ENCODE measurements around the gene DPH3. TPM values are rescaled to one million over a fixed set of nuclear protein-coding genes. Genes with fewer than 3 reads are reported as not detected.

DPH3 gene
- polyA plus RNA-seq, 1 of the 3 experiments (the other 2 are of a cell fraction) = 8.5 TPM

GRCh38 chr3:16308727-16309126, 44.0 kb upstream of the DPH3 start:
- H3K9me3 ChIP-seq = no peaks in the 10 kb centered on the region
- DNase-seq = no peak
- no peaks in the 10 kb centered on the region for H3K27me3 ChIP-seq (ENCODE audit: insufficient read depth)
- no peak overlapping the region for H3K4me3 ChIP-seq (ENCODE audit: low read depth in 2 of 2, low read length in 1 of 2)
- H3K27ac ChIP-seq (ENCODE audit: low read depth in 2 of 2, low read length in 1 of 2) = no peak overlapping the region
- H4K20me1 ChIP-seq (ENCODE audit: insufficient read depth) = no peaks in the 10 kb centered on the region
- peaks cover 0 to 14% of the 10 kb centered on the region in 2 experiments; a peak in 1 of 4 replicates for H3K4me1 ChIP-seq (ENCODE audit: control insufficient read depth in 1 of 2, insufficient read depth in 2 of 2, low read depth in 1 of 2, low read length in 1 of 2)
- CTCF ChIA-PET = interaction anchor here (1.3 kb wide), 1 partner anchor 11 kb away, joined by 7 read pairs; no protein-coding TSS in a partner anchor
- no peak for TF ChIP-seq TCF12 (IDR thresholded peaks at IDR 0.05)
- TF ChIP-seq NRF1 (IDR thresholded peaks at IDR 0.05; ENCODE audit: low read depth, low read length) = no peak
- TF ChIP-seq FOXJ3 (CRISPR knock-in tag; IDR thresholded peaks at IDR 0.05) = no peak
- TF ChIP-seq JUND (IDR thresholded peaks at IDR 0.05) = no peak
- H3K79me2 ChIP-seq (ENCODE audit: insufficient read depth) = no peaks in the 10 kb centered on the region
- H2AFZ ChIP-seq (ENCODE audit: low read depth) = no peak overlapping the region
- WGBS (ENCODE audit: low lambda C conversion rate) = 95% methylated on average over 1 of the region's 1 CpG
- no peaks in the 10 kb centered on the region for H3K9me2 ChIP-seq
- no peak overlapping the region for H3K9ac ChIP-seq
- POLR2A ChIA-PET = no interaction called here
- H3K4me2 ChIP-seq = no peak overlapping the region
- peaks cover 12% of the 10 kb centered on the region for H3F3A ChIP-seq (replicated peaks; ENCODE audit: insufficient read depth)
- H3K36me3 ChIP-seq (replicated peaks in 1 of 2; ENCODE audit: control insufficient read depth in 1 of 2, insufficient read depth in 2 of 2, low read length in 1 of 2) = peaks cover 16 to 38% of the 10 kb centered on the region in 2 experiments

GRCh38 chr3:16307832-16308531, 43.2 kb upstream of the DPH3 start:
- H3F3A ChIP-seq (replicated peaks; ENCODE audit: insufficient read depth) = peaks cover 12% of the 10 kb centered on the region
- no peaks in the 10 kb centered on the region for H3K27me3 ChIP-seq (ENCODE audit: insufficient read depth)
- TF ChIP-seq CHD2 (IDR thresholded peaks at IDR 0.05; ENCODE audit: low read length, partially characterized antibody) (no peak), IRF3 (IDR thresholded peaks at IDR 0.05; ENCODE audit: low read depth, low read length) (no peak), ZBTB33 (IDR thresholded peaks at IDR 0.05; ENCODE audit: borderline replicate concordance, low read depth) (no peak), FOXM1 (IDR thresholded peaks at IDR 0.05; ENCODE audit: low read depth) (no peak), EZH2phosphoT487 (IDR thresholded peaks at IDR 0.05; ENCODE audit: borderline replicate concordance, low read depth) (no peak), CTCF (IDR thresholded peaks at IDR 0.05) (no peak), FOXJ3 (CRISPR knock-in tag; IDR thresholded peaks at IDR 0.05) (no peak), TCF12 (IDR thresholded peaks at IDR 0.05) (no peak), JUND (IDR thresholded peaks at IDR 0.05) (no peak)
- 90% methylated on average over 5 of the region's 5 CpGs for WGBS (ENCODE audit: low lambda C conversion rate)
- H3K9me2 ChIP-seq = no peaks in the 10 kb centered on the region
- H3K4me3 ChIP-seq (ENCODE audit: low read depth in 2 of 2, low read length in 1 of 2) = no peak overlapping the region
- H3K27ac ChIP-seq (ENCODE audit: low read depth in 2 of 2, low read length in 1 of 2) = no peak overlapping the region
- peaks cover 0 to 17% of the 10 kb centered on the region in 2 experiments; a peak in 1 of 4 replicates for H3K4me1 ChIP-seq (ENCODE audit: control insufficient read depth in 1 of 2, insufficient read depth in 2 of 2, low read depth in 1 of 2, low read length in 1 of 2)
- no peak for DNase-seq
- H3K79me2 ChIP-seq (ENCODE audit: insufficient read depth) = no peaks in the 10 kb centered on the region
- no peak overlapping the region for H2AFZ ChIP-seq (ENCODE audit: low read depth)
- no peak overlapping the region for H3K9ac ChIP-seq
- H3K36me3 ChIP-seq (replicated peaks in 1 of 2; ENCODE audit: control insufficient read depth in 1 of 2, insufficient read depth in 2 of 2, low read length in 1 of 2) = peaks cover 13 to 38% of the 10 kb centered on the region in 2 experiments
- H3K9me3 ChIP-seq = no peaks in the 10 kb centered on the region
- ChIA-PET CTCF (interaction anchor here (1.3 to 5.8 kb wide), 2 partner anchors 11 to 17 kb away, joined by 7 to 33 read pairs; no protein-coding TSS in a partner anchor), POLR2A (no interaction called here)
- H4K20me1 ChIP-seq (ENCODE audit: insufficient read depth) = no peaks in the 10 kb centered on the region
- no peak overlapping the region for H3K4me2 ChIP-seq

Data from SK-N-SH (cell line).